Panc1 (cell line): ENCODE results near the gene SHOC1. TPM values are rescaled to one million over a fixed set of nuclear protein-coding genes. Genes with fewer than 3 reads are reported as not detected.

Experiments
- ATAC-seq: fragments of 200-7000 bp; cut with Tn5 transposase; 2 replicates; pipeline ENCODE4 v1.9.1; 2020; ENCODE audit warnings: mild to moderate bottlenecking, moderate library complexity
- BruUV-seq: library from RNA; stranded (reverse); fragments of 400-500 nt; replicated peaks from 2 replicates; lab custom pipeline; 2021; lab: Mats Ljungman, UMichigan
- CTCF ChIA-PET: fragments of 300-600 bp; sonication (Branson Sonifier 250); formaldehyde crosslinking; loops from one replicate; lab custom pipeline; 2022; ENCODE audit warnings: antibody characterized with exemption; lab: Charles Lee
- POLR2A ChIA-PET: fragments of 300-600 bp; sonication (Branson Sonifier 250); formaldehyde crosslinking; loops from one replicate; lab custom pipeline; 2022; ENCODE audit warnings: antibody characterized with exemption; lab: Charles Lee
- DNase-seq: peaks from one replicate; pipeline ENCODE4 v3.0.0-alpha.2; 2010; ENCODE audit warnings: low read depth, low spot score
- H3K27ac ChIP-seq: 2 replicates; pipeline ENCODE4 v1.5.1; 2011; ENCODE audit warnings: mild to moderate bottlenecking, low read length, inconsistent platforms
- H3K27me3 ChIP-seq: fragments of 200-500 bp; sonication (Bioruptor generic); 2 replicates; pipeline ENCODE4 v1.6.0; 2014; ENCODE audit warnings: low read length, inconsistent platforms; ENCODE audit not compliant: control insufficient read depth, insufficient read depth
- H3K36me3 ChIP-seq: fragments of 200-500 bp; sonication (Bioruptor generic); 2 replicates; pipeline ENCODE4 v1.5.1; 2014; ENCODE audit warnings: inconsistent platforms, mild to moderate bottlenecking, low read length, moderate library complexity; ENCODE audit not compliant: control insufficient read depth, insufficient read depth
- H3K4me1 ChIP-seq: 2 replicates; pipeline ENCODE4 v1.5.1; 2011; ENCODE audit warnings: inconsistent platforms, mild to moderate bottlenecking, low read length, moderate library complexity; ENCODE audit not compliant: control insufficient read depth, insufficient read depth
- H3K4me3 ChIP-seq, 2 experiments: 2 replicates each; pipeline ENCODE4 v1.5.1; 2011 to 2012; ENCODE audit warnings: low read depth in 2 of 2, low read length in 2 of 2, mild to moderate bottlenecking in 2 of 2, inconsistent platforms in 1 of 2, moderate library complexity in 1 of 2
- H3K9me3 ChIP-seq: fragments of 200-500 bp; sonication (Bioruptor generic); 2 replicates; pipeline ENCODE4 v1.5.1; 2014; ENCODE audit warnings: low read depth, mild to moderate bottlenecking, inconsistent platforms, low read length, moderate library complexity; ENCODE audit not compliant: control insufficient read depth, insufficient read depth
- POLR2AphosphoS5 ChIP-seq: IDR thresholded peaks from 2 replicates; pipeline ENCODE4 v1.6.1; 2012; ENCODE audit warnings: mild to moderate bottlenecking, low read depth, low read length, moderate library complexity
- REST ChIP-seq, 2 experiments: IDR thresholded peaks; 2 replicates each; pipeline ENCODE4 v1.6.1; 2011 to 2012; ENCODE audit warnings: low read depth in 2 of 2, control low read depth in 1 of 2, low read length in 1 of 2, mild to moderate bottlenecking in 1 of 2, moderate library complexity in 1 of 2; ENCODE audit not compliant: insufficient read depth in 1 of 2
- SIN3A ChIP-seq: IDR thresholded peaks from 2 replicates; pipeline ENCODE4 v1.6.1; 2012; ENCODE audit warnings: low read depth, mild to moderate bottlenecking, low read length, moderate library complexity, borderline replicate concordance; ENCODE audit not compliant: insufficient read depth
- TCF7L2 ChIP-seq: IDR thresholded peaks from 2 replicates; pipeline ENCODE4 v1.6.1; 2011; ENCODE audit warnings: mild to moderate bottlenecking, low read depth, low read length, inconsistent platforms
- in situ Hi-C: cut with HindIII; loops from 2 replicates; pipeline ENCODE4 v1.10.0; 2016; ENCODE audit warnings: low sequenced_read_pairs, low pct_unique_long_range_greater_than_20kb
- intact Hi-C: fragments of 100-400 bp; cut with micrococcal nuclease; formaldehyde crosslinking; loops from one replicate; pipeline ENCODE4 v1.10.0; 2022; ENCODE audit not compliant: unreplicated experiment
- total RNA-seq: library from RNA; stranded (reverse); gene quantifications from one replicate; pipeline ENCODE4 v1.2.1, GENCODE V29; 2021; ENCODE audit not compliant: unreplicated experiment
- TF ChIP-seq, protein P1 (sequence below): fragments of 450-650 bp; IDR thresholded peaks from 2 replicates; pipeline ENCODE4 v1.5.1; 2017; ENCODE audit warnings: mild to moderate bottlenecking

Gene SHOC1
- total RNA-seq, 1 experiment from 2014 or later: 0.10 TPM

GRCh38 chr9:111783424-111783823 is 11.3 kb downstream of the SHOC1 start:
- CTCF ChIA-PET: no interaction called here
- TF ChIP-seq, protein P1, sequence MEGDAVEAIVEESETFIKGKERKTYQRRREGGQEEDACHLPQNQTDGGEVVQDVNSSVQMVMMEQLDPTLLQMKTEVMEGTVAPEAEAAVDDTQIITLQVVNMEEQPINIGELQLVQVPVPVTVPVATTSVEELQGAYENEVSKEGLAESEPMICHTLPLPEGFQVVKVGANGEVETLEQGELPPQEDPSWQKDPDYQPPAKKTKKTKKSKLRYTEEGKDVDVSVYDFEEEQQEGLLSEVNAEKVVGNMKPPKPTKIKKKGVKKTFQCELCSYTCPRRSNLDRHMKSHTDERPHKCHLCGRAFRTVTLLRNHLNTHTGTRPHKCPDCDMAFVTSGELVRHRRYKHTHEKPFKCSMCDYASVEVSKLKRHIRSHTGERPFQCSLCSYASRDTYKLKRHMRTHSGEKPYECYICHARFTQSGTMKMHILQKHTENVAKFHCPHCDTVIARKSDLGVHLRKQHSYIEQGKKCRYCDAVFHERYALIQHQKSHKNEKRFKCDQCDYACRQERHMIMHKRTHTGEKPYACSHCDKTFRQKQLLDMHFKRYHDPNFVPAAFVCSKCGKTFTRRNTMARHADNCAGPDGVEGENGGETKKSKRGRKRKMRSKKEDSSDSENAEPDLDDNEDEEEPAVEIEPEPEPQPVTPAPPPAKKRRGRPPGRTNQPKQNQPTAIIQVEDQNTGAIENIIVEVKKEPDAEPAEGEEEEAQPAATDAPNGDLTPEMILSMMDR: no peak
- no peak for TF ChIP-seq TCF7L2
- no peak for TF ChIP-seq SIN3A
- TF ChIP-seq REST (IDR thresholded peaks at IDR 0.05; ENCODE audit: insufficient read depth in 1 of 2, low read depth in 2 of 2, low read length in 1 of 2): no peak
- no peak for TF ChIP-seq POLR2AphosphoS5
- H3K9me3 ChIP-seq: no peaks in the 10 kb centered on the region
- H3K4me3 ChIP-seq: no peak overlapping the region
- no peaks in the 10 kb centered on the region for H3K27me3 ChIP-seq
- no peak overlapping the region for H3K27ac ChIP-seq
- in situ Hi-C loops (no loop called here), intact Hi-C loops (no loop called here)
- DNase-seq (no peak), ATAC-seq (no peak)
- POLR2A ChIA-PET: no interaction called here
- no peaks in the 10 kb centered on the region for H3K4me1 ChIP-seq
- H3K36me3 ChIP-seq: no peaks in the 10 kb centered on the region
- no TSS peak for BruUV-seq

DNA sequence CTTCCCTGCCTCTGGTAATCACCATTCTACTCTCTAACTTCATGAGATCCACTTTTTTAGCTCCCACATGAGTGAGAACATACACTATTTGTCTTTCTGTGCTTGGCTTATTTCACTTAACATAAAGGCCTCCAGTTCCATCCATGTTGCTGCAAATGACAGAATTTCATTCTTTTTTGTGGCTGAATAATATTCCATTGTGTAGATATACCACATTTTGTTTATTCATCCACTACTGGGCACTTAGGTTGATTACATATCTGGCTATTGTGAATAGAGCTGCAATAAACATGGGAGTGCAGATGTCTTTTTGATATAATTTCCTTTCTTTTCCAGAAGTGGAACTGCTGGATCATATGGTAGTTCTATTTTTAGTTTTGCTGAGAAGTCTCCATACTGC is 28.7 kb downstream of the SHOC1 start:
- POLR2A ChIA-PET: no interaction called here
- in situ Hi-C loops (no loop called here), intact Hi-C loops (loop anchor here (10.0 kb wide), 1 partner anchor 139 kb away; no protein-coding TSS in a partner anchor)

More for the DNA sequence above, 28.7 kb downstream of the SHOC1 start:
- Histone ChIP-seq H3K4me3 (no peak overlapping the region), H3K27ac (no peak overlapping the region), H3K27me3 (no peaks in the 10 kb centered on the region), H3K36me3 (no peaks in the 10 kb centered on the region), H3K4me1 (peaks cover 2% of the 10 kb centered on the region; the same call in 1 of the 2 replicates), H3K9me3 (no peaks in the 10 kb centered on the region)
- CTCF ChIA-PET: no interaction called here
- TF ChIP-seq TCF7L2 (no peak), POLR2AphosphoS5 (no peak), REST (IDR thresholded peaks at IDR 0.05; ENCODE audit: insufficient read depth in 1 of 2, low read depth in 2 of 2, low read length in 1 of 2) (no peak), SIN3A (no peak)
- TF ChIP-seq, protein P1: no peak
- no peak for DNase-seq
- no peak for ATAC-seq
- no TSS peak for BruUV-seq
